ENCODE measurements around the gene CHMP1A. TPM values are rescaled to one million over a fixed set of nuclear protein-coding genes. Genes with fewer than 3 reads are reported as not detected.

Gene CHMP1A
- total RNA-seq, 1 experiment from 2014 or later = 158 TPM

DNA sequence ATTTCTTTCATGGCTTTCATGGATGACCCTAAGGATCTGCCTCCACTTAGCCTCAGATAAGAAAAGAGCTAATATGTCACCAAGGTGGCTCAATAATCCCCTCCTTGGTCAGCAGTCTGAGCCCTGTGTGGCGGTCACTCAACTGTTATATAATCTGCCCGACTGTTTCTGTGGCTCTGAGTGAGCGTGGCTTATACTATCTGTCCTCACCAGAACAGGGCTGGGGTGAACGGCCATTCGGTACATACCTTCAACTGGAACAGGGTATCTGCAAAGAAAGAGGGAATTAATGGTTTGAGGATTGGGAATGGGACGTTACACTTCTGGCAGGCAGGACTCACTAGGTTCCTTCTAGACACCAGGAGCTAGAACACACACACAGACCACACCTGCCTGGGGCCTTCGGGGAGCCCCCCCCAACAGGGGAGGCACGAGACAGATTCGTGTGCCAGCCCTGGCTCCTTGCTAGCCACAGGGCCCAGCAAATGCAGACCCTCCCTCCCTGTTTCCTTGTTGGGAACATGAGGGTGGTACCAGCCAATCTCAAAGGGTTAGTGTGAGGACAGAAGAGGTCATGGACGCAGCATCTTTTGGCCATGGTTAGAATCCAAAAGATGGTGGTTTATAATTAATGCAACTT, 3.7 kb downstream of the CHMP1A start:
- TSS peak; percentile 13 for BruUV-seq (replicated peaks)
- H4K20me1 ChIP-seq (ENCODE audit: insufficient read depth) = no peaks in the 10 kb centered on the region; the same call in 1 of the 2 replicates
- H3K9ac ChIP-seq (ENCODE audit: low read length) = no peak overlapping the region
- H3K4me1 ChIP-seq (ENCODE audit: control insufficient read depth in 1 of 2, insufficient read depth in 2 of 2, low read length in 2 of 2) = peaks cover 11 to 21% of the 10 kb centered on the region in 2 experiments; a peak in 3 of 4 replicates
- DNase-seq (ENCODE audit: low read depth, low spot score) (no peak), ATAC-seq (no peak)
- intact Hi-C loops (cut with micrococcal nuclease) = no loop called here
- no peaks in the 10 kb centered on the region for H3K9me3 ChIP-seq (ENCODE audit: control insufficient read depth in 1 of 2, insufficient read depth in 1 of 2, low read depth in 1 of 2, low read length in 2 of 2)
- H3K4me3 ChIP-seq (replicated peaks in 1 of 2; ENCODE audit: low read depth in 1 of 2, low read length in 2 of 2) = no peak overlapping the region
- H2AFZ ChIP-seq (ENCODE audit: low read depth, low read length, poor library complexity, severe bottlenecking) = no peak overlapping the region
- no peak overlapping the region for H3K27ac ChIP-seq (ENCODE audit: low read depth, low read length)
- no peak for TF ChIP-seq CEBPB (IDR thresholded peaks at IDR 0.05; ENCODE audit: low read depth)
- peaks cover 11 to 25% of the 10 kb centered on the region in 2 experiments; a peak in 3 of 4 replicates for H3K36me3 ChIP-seq (ENCODE audit: control insufficient read depth in 1 of 2, insufficient read depth in 2 of 2, low read length in 2 of 2)
- POLR2A ChIA-PET = no interaction called here
- no peaks in the 10 kb centered on the region for H3K27me3 ChIP-seq (ENCODE audit: insufficient read depth, low read length)
- no peaks in the 10 kb centered on the region for H3K9me2 ChIP-seq (ENCODE audit: insufficient read depth)
- peaks cover 74% of the 10 kb centered on the region for H3K79me2 ChIP-seq (ENCODE audit: insufficient read depth, low read length)
- H3K4me2 ChIP-seq (ENCODE audit: low read length) = no peak overlapping the region
- RAD21 ChIA-PET (ENCODE audit: low non-redundant PET in 1 of 2, low total read pairs in 2 of 2, uncharacterized antibody in 2 of 2, unreplicated experiment in 2 of 2) = interaction anchor here in 1 of 2 experiments (0.7 kb wide), 1 partner anchor 12 kb away, joined by 4 read pairs; no protein-coding TSS in a partner anchor
- CTCF ChIA-PET = no interaction called here

DNA sequence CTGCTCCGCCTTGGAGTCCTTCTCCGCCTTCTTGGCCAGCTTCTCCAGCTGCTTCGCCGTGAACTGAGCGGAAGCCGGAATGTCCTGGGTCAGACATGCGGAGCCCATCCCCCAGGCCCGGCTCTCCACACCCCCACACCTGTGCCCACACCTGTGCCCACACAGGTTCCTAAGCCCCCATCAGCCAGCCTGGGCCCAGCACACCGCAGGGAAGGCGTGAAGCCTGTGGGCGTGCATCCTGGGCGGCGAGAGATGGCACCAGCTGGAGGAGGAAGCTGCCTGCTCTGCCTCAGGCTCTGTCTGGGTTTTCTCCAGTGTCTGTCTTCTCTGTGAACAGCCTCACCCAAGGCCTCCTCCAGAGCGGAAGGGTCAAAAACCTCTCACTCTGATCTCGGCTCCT, 5.9 kb downstream of the CHMP1A start:
- ChIA-PET RAD21 (ENCODE audit: low non-redundant PET in 1 of 2, low total read pairs in 2 of 2, uncharacterized antibody in 2 of 2, unreplicated experiment in 2 of 2) (no interaction called here), CTCF (no interaction called here), POLR2A (no interaction called here)
- no peaks in the 10 kb centered on the region for H3K27me3 ChIP-seq (ENCODE audit: insufficient read depth, low read length)
- BruUV-seq (replicated peaks) = no TSS peak
- no peak overlapping the region for H3K27ac ChIP-seq (ENCODE audit: low read depth, low read length)
- ATAC-seq (no peak), DNase-seq (ENCODE audit: low read depth, low spot score) (no peak)
- no peak overlapping the region for H3K4me3 ChIP-seq (replicated peaks in 1 of 2; ENCODE audit: low read depth in 1 of 2, low read length in 2 of 2)
- peaks cover 8 to 12% of the 10 kb centered on the region in 2 experiments; a peak in 3 of 4 replicates for H3K4me1 ChIP-seq (ENCODE audit: control insufficient read depth in 1 of 2, insufficient read depth in 2 of 2, low read length in 2 of 2)
- intact Hi-C loops (cut with micrococcal nuclease) = no loop called here
- no peaks in the 10 kb centered on the region; the same call in 1 of the 2 replicates for H4K20me1 ChIP-seq (ENCODE audit: insufficient read depth)
- H3K79me2 ChIP-seq (ENCODE audit: insufficient read depth, low read length) = peaks cover 55% of the 10 kb centered on the region
- no peaks in the 10 kb centered on the region for H3K9me2 ChIP-seq (ENCODE audit: insufficient read depth)
- H3K9me3 ChIP-seq (ENCODE audit: control insufficient read depth in 1 of 2, insufficient read depth in 1 of 2, low read depth in 1 of 2, low read length in 2 of 2) = no peaks in the 10 kb centered on the region
- H3K4me2 ChIP-seq (ENCODE audit: low read length) = no peak overlapping the region
- no peak overlapping the region for H3K9ac ChIP-seq (ENCODE audit: low read length)
- peaks cover 17 to 34% of the 10 kb centered on the region in 2 experiments; a peak in 3 of 4 replicates for H3K36me3 ChIP-seq (ENCODE audit: control insufficient read depth in 1 of 2, insufficient read depth in 2 of 2, low read length in 2 of 2)
- H2AFZ ChIP-seq (ENCODE audit: low read depth, low read length, poor library complexity, severe bottlenecking) = no peak overlapping the region
- no peak for TF ChIP-seq FOSL1 (IDR thresholded peaks at IDR 0.05; ENCODE audit: low read depth)
- no peak for TF ChIP-seq EGR1 (IDR thresholded peaks at IDR 0.05; ENCODE audit: low read depth)
- TF ChIP-seq TCF7L2 (IDR thresholded peaks at IDR 0.05; ENCODE audit: borderline replicate concordance, extremely low read depth, insufficient read depth, insufficient read length) = no peak
- TF ChIP-seq RAD21 (IDR thresholded peaks at IDR 0.05; ENCODE audit: low read depth) = no peak
- no peak for TF ChIP-seq CBX3 (IDR thresholded peaks at IDR 0.05; ENCODE audit: low read depth)
- TF ChIP-seq ZFX (IDR thresholded peaks at IDR 0.05) = no peak
- TF ChIP-seq, protein P1, sequence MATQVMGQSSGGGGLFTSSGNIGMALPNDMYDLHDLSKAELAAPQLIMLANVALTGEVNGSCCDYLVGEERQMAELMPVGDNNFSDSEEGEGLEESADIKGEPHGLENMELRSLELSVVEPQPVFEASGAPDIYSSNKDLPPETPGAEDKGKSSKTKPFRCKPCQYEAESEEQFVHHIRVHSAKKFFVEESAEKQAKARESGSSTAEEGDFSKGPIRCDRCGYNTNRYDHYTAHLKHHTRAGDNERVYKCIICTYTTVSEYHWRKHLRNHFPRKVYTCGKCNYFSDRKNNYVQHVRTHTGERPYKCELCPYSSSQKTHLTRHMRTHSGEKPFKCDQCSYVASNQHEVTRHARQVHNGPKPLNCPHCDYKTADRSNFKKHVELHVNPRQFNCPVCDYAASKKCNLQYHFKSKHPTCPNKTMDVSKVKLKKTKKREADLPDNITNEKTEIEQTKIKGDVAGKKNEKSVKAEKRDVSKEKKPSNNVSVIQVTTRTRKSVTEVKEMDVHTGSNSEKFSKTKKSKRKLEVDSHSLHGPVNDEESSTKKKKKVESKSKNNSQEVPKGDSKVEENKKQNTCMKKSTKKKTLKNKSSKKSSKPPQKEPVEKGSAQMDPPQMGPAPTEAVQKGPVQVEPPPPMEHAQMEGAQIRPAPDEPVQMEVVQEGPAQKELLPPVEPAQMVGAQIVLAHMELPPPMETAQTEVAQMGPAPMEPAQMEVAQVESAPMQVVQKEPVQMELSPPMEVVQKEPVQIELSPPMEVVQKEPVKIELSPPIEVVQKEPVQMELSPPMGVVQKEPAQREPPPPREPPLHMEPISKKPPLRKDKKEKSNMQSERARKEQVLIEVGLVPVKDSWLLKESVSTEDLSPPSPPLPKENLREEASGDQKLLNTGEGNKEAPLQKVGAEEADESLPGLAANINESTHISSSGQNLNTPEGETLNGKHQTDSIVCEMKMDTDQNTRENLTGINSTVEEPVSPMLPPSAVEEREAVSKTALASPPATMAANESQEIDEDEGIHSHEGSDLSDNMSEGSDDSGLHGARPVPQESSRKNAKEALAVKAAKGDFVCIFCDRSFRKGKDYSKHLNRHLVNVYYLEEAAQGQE (IDR thresholded peaks at IDR 0.05; ENCODE audit: low read depth) = no peak
- TF ChIP-seq SP1 (IDR thresholded peaks at IDR 0.05; ENCODE audit: low read depth) = no peak
- TF ChIP-seq, protein P2, sequence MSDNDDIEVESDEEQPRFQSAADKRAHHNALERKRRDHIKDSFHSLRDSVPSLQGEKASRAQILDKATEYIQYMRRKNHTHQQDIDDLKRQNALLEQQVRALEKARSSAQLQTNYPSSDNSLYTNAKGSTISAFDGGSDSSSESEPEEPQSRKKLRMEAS (IDR thresholded peaks at IDR 0.05) = no peak
- TF ChIP-seq ELF1 (IDR thresholded peaks at IDR 0.05; ENCODE audit: borderline replicate concordance, low read depth) = no peak
- no peak for TF ChIP-seq EZH2 (IDR thresholded peaks at IDR 0.05)
- TF ChIP-seq SRF (IDR thresholded peaks at IDR 0.05; ENCODE audit: low read depth) = no peak
- TF ChIP-seq, protein P3, sequence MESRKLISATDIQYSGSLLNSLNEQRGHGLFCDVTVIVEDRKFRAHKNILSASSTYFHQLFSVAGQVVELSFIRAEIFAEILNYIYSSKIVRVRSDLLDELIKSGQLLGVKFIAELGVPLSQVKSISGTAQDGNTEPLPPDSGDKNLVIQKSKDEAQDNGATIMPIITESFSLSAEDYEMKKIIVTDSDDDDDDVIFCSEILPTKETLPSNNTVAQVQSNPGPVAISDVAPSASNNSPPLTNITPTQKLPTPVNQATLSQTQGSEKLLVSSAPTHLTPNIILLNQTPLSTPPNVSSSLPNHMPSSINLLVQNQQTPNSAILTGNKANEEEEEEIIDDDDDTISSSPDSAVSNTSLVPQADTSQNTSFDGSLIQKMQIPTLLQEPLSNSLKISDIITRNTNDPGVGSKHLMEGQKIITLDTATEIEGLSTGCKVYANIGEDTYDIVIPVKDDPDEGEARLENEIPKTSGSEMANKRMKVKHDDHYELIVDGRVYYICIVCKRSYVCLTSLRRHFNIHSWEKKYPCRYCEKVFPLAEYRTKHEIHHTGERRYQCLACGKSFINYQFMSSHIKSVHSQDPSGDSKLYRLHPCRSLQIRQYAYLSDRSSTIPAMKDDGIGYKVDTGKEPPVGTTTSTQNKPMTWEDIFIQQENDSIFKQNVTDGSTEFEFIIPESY (IDR thresholded peaks at IDR 0.05; ENCODE audit: extremely low read depth, insufficient replicate concordance, low read length) = no peak
- TF ChIP-seq EZH2phosphoT487 (IDR thresholded peaks at IDR 0.05; ENCODE audit: borderline replicate concordance) = no peak
- TF ChIP-seq ZNF274 (IDR thresholded peaks at IDR 0.05; ENCODE audit: low read depth, low read length) = no peak
- no peak for TF ChIP-seq CEBPB (IDR thresholded peaks at IDR 0.05; ENCODE audit: low read depth)

Data from HCT116 (cell line).